NOMO-1 treated with dmso at 0.1 percent for 144 hours (cell line): ENCODE data around the gene CDK1.

Experiments
- DNase-seq: peaks from one replicate; lab custom pipeline; 2025; ENCODE audit not compliant: unreplicated experiment; lab: John Stamatoyannopoulos, UW

CDK1 gene

DNA sequence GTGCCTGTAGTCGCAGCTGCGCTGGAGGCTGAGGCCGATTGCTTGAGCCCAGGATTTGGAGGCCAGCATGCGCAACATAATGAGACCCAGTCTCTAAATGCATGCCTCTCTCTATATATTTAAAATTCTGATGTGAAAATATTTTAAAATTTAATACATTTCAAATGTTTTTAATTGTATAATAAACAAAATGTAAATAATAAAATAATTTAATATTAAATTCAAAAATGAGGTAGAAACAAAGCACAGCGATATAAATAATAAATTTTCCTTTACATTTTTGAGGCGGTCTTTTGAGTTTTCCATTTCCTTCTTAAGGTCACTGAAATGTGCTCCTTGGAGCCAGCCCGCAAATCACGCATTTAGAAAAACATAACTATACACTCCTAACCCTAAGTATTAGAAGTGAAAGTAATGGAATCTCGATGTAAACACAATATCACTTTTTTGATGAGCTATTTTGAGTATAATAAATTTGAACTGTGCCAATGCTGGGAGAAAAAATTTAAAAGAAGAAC is 523 bp upstream of the CDK1 start:
- DNase-seq, result no peak

DNA sequence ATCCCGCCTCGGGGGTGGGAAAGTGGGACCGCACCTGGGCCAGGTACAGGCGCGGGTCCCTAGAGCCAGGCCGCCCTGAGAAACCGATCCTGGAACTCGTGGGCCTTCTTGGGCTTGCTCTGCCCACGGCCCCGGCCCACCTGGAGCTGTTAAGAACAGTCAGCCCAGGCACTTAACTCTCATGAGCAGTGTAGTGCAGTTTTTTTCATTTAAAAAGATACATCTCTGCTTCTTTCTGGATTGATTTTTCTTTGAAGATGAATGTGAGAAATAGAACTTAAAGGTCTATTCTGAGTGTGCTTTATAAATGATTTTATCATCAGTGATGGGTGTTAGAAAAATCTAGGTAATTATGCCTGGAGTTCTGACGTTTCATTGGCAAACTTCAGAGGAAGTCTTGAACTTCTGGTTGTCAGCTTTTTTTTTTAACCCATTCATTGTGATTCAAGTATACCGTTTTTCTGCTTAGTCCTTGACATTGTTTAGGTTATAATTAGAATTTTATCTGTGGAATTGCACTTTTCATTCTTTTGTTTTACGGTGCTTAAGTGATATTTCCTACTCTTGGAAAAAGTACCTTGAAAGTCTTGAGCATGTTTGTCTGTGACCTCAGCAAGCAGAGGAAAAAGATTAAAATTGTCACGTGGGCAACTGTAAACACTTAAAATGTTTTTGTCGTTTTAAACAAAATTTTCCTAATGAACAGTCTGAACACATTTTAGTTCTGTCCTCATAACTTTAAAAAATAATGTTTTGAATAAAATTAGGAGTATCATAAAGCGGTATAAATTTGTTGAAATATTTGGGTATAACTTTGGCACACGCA is 906 bp downstream of the CDK1 start:
- peak; percentile 0 for DNase-seq

DNA sequence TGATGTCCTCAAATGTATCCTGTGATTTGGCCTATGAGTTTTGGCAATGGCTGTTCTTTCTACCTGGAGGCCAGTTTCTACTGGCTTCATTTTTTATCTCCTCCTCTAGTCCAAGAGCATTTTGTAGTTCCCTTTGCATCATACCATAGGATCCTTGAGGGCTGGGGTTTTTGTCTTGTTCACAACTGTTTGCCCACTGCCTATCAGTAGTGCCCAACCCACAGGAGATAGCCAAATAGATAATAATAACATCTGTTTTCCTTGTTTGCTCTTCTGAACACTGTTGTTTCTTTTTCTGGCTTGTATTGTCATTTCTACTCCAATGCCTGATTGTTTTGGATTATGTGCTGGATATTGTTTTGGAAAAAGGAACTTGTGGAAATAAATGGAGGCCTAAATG is 3.4 kb downstream of the CDK1 start:
- no peak for DNase-seq

DNA sequence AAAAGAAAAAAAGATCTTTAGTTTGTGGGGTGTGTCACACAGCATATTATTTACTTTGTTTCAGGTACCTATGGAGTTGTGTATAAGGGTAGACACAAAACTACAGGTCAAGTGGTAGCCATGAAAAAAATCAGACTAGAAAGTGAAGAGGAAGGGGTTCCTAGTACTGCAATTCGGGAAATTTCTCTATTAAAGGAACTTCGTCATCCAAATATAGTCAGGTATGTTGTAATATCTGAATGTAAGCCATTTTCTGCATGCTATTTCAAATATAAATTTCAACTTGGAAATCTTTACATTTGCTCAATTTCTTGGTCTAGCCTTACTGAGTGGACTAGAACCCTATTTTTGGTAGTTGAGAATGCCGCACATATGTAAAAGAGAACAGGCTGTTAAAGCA is 6.4 kb downstream of the CDK1 start:
- DNase-seq, result no peak

DNA sequence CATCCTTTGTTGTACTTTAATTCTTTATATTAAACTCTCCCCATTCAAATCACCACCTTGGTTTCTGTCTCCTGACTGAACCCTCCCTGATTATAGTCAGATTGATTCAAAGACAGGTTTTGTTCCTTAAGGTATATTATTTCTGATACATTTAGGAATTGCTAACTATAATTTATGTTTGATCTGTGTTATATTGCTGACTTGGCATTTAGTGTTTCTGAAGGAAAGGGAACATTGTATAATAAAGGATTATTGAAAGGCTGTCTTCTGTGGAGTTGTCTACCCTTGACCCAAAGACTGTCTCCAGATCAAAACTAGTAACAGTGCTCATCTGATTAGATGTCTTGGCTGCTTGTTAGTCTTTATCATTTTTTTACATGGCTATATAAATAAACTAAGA is 10.3 kb downstream of the CDK1 start:
- DNase-seq, result no peak

DNA sequence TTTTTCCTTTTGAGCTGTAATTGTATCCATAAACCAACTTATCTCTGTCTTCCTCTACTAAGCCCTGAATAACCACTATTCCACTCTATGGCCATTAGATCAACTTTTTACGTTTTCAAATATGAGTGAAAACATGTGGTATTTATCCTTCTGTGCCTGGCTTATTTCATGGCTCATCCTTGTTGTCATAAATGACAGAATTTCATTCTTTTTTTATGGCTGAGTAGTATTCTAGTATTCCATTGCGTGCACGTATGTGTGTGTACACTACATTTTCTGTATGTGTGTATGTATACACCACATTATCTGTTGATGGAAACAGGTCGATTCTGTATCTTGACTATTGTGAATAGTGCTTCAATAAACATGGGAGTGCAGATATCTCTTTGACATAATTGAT is 11.1 kb downstream of the CDK1 start:
- DNase-seq, result no peak

DNA sequence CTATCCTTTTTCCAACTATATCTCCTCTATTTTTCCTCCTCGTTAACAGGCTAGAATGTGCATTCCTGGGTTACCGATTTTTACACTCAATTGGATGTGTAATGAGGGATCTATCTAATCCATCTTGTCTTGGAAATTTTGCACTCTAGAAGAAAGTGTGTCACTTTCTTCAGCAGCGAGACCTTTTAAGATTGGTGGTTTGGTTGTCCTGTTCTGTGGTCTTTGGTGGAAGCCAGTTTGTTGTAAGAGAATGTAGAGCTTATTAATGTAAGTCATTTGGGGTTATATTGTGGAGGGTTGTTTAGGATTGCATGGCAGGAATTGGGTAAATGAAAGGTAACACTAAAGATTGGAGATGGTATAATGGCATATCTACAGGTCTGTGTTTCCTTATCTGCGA is 16.7 kb downstream of the CDK1 start:
- DNase-seq, result no peak

DNA sequence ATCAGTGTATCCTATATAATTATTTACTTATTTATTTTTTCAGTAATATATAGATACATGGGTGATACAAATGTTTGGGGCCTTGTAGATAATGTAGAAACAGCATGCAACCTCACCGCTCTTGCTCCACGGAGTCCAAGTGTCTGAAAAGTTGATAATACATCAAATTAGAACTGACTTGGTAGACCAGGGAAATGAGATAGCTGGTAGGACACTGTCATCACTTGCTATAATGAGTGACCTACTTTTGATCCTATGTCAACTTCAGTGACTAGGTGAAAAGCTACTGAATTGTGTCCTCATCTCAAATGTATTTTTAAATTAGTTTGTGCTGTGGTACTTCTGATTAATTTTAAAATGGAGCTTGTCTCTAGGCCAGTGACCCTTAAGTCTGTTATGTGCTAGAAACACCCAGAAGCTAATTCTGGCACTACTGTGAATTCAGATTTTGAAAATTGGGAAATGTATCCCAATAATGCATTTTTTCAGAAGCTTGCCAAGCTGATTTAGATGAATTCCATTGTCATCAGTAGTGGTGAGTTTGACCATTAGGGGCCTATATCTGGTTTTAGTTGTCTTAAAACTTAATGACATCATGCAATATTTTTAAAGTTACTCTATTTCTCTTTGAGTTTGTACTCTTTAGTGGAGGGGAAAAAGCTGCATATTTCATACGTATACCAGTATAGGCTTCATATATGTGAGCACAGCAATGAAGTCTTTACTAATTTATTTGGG is 17.4 kb downstream of the CDK1 start:
- no peak for DNase-seq

DNA sequence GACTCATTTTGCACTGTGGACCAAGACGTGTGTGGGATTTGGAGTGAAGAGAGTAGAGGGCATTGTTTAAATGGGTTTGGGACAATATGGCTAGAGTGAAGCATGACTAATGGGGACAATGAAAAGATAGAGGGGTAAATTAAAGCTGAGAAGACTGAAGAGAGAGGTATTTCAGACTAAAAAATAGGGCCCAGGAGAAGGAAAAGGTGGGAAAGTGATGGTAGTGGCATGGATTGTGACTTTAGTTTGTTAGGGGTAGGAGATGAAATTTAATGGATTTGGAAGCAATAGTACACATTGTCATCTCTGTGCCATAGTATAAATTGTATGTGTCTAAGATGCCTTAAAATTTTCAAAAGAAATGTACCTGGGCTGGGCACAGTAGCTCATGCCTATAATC is 18.2 kb downstream of the CDK1 start:
- DNase-seq, result no peak

DNA sequence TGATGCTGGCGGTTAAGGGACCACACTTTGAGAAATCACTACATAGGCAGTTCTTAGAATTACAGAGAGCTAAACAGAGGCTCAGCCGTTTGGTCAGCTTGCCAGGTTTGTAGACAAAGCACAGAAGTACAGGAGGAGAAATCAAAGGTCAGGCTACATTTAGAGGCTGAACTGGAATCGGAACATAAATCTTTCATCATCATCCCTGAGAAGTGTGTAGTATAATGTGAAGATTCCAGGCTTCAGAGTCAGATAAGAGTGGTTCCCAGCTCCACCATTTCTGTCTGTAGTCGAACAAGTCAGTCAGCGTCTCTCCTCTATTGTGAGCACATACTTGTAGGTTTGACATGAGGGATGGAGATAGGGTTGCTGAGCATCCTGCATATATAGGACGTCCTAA is 18.9 kb downstream of the CDK1 start:
- no peak for DNase-seq

DNA sequence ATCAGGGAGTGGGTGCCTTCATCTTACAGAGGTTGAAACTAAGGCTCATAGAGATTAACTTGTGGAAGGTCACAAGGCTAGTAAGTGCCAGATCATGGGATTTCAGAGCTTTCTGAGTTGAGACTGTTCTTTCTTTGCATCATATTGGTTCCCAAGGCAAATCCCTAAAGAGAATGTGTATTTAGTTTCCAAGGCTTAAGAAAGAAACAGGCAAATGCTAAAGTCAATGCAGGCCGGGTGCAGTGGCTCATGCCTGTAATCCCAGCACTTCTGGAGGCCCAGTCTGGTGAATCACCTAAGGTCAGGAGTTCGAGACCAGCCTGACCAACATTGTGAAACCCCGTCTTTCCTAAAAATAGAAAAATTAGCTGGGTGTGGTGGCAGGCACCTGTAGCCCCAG is 19.8 kb downstream of the CDK1 start:
- no peak for DNase-seq

DNA sequence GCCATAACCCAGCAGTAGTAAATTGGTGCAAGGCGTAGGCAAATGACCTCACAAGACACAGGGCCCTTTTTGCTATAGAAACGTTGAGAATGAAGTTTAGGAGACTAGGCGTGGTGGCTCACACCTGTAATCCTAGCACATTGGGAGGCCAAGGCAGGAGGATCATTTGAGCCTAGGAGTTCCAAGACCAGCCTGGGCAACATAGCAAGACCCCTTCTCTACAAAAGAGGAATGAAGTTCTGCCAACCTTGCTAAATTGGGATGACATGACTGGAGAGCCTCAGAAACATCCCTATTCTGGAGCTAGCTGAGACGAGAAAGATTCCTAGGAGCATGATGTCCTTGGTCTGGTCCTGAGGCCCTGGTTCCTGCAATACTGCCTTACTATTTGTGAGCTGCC is 20.6 kb downstream of the CDK1 start:
- no peak for DNase-seq

DNA sequence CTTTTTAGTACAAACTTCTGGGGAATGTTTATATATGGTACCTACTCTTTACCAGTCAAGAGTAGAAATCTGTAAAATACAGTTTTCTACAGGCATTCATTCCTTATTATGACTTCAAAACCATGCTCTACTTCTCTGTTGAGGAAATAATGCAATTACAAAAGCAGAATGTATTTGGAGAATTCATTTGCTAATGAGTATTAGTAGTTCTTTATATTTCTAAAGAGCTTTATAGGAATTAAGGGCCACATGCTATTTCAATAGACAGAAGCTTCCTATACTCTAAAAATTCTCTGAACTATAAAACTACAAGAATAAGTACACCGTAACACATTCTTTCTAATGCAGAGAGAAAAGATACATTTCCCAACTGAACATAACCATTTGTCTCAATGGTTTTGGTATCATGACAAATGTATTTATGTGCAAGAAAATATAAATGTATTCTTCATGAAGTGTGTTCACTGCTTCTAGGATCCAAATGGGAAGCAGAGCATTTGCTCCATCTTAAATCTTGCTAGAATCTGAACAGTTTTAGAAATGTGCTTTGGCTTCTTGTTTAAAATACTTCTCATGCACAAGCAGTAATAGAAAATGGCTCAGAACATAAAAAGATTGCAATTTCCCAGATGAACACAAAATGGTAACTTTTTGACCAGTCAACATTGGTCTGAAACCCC is 21.8 kb downstream of the CDK1 start:
- no peak for DNase-seq

DNA sequence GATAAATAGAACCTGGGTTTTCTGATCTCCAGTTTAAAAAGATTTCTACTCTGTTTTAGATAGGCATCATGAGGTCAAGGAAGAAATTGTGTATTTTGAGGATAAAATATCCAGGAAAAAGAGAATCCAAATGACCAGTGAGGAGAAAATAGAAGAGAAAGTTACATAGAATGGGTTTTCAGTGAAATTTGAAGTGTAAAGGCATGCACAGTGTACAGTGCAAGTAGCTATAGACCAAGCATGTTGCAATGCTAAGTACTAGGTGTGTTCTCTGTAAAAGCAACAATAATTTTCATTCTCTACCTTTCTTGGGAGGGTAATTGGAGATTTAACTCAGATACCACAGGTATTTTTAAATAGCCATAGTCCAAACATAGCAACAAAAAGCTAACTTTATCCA is 22.6 kb downstream of the CDK1 start:
- no peak for DNase-seq

DNA sequence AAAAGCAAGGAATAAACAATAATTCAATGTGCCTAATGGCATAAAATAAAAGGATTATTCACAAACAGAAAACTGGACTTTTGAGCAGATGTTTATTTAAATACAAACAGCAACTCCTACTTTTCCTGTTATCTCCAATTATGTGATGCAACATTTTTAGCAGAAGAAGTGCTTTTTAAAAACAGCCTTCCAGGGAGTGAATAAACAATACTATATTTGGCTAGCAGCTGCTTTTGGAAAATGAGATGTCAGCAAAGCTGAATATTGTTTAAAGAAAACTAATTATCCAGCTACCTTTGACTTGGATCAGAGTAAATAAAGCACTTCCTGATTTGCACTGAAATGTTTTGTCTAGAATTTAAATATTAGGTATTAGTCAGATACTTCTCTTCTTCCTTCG is 23.2 kb downstream of the CDK1 start:
- no peak for DNase-seq

DNA sequence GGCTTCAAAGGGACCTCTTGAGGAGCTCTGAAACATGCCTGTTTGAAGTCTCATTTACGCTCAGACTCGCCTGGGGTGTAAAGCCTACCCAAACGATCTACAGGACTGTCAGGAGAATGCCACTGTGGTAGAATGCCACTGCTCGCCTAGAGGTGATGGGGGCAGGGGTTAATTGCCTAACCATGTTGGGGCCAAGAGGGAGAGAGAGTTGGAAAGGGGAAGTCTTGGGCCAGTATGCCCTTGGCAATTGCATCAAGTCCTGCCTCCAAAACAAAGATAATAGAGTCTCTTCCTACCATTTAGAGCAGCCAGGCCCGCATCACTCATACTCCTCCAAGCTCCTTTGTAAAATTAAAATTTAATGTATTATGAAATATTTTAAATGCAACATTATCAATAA is 25.2 kb downstream of the CDK1 start:
- DNase-seq, result peak; percentile 75

DNA sequence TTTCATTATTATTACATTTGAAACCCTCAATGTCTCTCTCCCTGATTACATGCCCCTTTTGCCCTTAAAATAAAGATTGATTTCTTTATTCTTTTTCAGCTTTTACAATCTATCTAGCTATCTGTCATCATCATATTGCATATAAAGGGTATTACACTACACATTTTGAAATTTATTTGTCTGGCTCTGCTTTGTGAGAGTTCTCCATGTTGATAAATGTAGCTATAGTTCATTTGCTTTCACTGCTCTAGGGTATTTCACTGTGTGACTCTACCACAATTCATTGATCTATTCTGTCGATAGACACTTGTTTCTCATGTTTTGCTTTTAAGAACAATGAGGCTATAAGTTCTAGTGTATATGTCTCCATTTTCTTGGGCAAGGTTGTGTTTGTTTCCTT is 25.6 kb downstream of the CDK1 start:
- no peak for DNase-seq

DNA sequence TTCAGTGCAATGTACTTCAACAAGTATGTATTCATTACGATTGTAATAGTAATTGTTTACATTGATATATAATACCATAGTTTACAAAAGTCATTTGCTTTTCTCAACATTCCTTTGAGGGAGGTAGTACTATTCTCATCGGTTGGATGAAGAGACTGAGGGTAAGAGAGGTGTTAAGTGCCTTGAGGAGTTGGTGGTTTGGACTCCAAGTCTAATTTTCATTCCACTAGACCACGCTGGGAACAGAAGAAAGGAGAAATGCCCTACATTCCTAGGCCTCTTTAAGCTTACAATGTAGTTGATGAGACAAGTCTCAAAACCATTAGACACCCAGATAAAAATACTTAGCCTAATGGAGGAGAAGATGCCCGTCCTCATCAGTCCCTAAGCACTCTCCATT is 28.6 kb downstream of the CDK1 start:
- no peak for DNase-seq

DNA sequence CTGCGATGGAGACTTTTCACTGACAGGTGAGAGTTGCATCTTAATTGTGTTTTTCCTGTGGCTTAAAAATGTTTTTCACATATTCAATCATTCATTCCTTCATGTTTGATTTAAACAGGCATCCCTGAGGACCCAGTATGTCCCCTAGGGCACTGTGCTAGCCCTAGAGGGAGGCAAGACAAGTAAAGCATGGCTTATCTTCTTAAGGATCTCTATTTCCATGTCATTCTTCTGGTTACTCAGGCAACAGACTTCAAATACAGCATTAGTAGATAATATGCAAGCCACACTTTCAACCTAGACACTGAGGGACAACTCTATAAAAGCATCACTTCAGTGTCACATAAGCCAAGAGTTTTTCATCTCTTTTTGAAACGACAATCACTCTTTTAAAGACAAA is 29.2 kb downstream of the CDK1 start:
- DNase-seq, result no peak

DNA sequence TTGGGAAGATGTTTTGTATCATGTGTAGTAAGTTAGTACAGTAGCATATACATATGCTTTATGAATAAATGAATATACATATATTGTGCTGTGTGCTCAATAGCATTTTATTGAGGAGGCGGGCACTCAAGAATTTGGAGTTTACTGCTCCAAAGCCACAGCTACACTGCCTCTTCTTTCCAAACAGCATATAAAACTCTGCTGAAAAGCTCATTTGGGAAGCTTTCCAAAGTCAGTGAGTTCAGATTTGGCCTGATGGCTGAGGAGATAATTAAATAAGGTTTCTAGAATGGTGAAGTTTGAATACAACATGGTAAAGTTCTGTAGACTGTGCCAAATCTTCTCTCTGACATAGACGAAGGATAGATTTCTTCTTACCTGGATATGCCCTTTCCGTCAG is 29.8 kb downstream of the CDK1 start:
- no peak for DNase-seq

DNA sequence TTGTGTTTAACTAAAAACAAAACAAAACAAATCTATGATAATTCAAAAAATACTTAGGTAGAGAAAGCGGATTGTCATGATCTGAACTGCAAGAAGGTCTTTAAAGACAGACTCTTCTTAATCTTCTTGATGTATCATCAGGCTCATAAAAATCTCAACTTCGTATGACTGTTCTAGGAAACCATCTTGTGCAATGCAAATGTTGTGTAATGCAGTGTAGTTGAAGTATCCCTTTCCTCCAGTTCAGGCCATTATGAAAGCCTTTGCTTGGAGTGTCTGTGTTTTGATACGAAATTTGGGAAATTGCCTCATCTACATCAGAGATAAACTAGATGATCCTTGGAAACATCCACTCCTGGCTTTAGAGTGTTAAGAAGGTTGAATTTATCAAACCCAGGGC is 30.9 kb downstream of the CDK1 start:
- peak; percentile 30 for DNase-seq
